ENCODE data around the gene PIAS1. TPM values are rescaled to one million over a fixed set of nuclear protein-coding genes. Genes with fewer than 3 reads are reported as not detected.

The PIAS1 gene
- total RNA-seq, 2 experiments from 2014 or later: 41.7 to 53.3 TPM

Other genes with a start within 250 kb of the PIAS1 start
- under 1 TPM; 0.29 to 0.30 TPM for gene SKOR1, start 228.8 kb upstream of the PIAS1 start, total RNA-seq
- gene RNU6-1, start 214.3 kb upstream of the PIAS1 start, total RNA-seq: not detected
- gene CALML4, start 151.0 kb downstream of the PIAS1 start, total RNA-seq: 10 to 100 TPM; 11.2 to 13.5 TPM
- 10 to 100 TPM; 57.6 to 61.9 TPM for gene CLN6, start 175.4 kb downstream of the PIAS1 start, total RNA-seq
- 10 to 100 TPM; 51.7 to 66.3 TPM for gene FEM1B, start 223.4 kb downstream of the PIAS1 start, total RNA-seq